Uterus (tissue), 4 donors: ENCODE results near the gene ITGA6. TPM values are rescaled to one million over a fixed set of nuclear protein-coding genes. Genes with fewer than 3 reads are reported as not detected.

Source experiments
- DNase-seq, 2 donors: peaks; one replicate each; pipeline ENCODE4 v3.0.0-alpha.2; 2019 to 2020
- H3K27ac ChIP-seq, 2 donors: fragments of 200-600 bp; sonication (generic); 1 replicate in 1 of 2; 2 replicates in 1 of 2; pipeline ENCODE4 v1.5.1; 2016 to 2018
- H3K27me3 ChIP-seq, 2 donors: fragments of 200-600 bp; sonication (generic); one replicate each; pipeline ENCODE4 v1.5.1; 2018 to 2019; ENCODE audit warnings: control low read depth in 1 of 2
- H3K36me3 ChIP-seq, 2 donors: fragments of 200-600 bp; sonication (generic); one replicate each; pipeline ENCODE4 v1.5.1; 2019; ENCODE audit warnings: control low read depth in 1 of 2
- H3K4me1 ChIP-seq, 2 donors: fragments of 200-600 bp; sonication (generic); one replicate each; pipeline ENCODE4 v1.5.1; 2018 to 2019; ENCODE audit warnings: control low read depth in 1 of 2
- H3K4me3 ChIP-seq, 2 donors: fragments of 200-600 bp; sonication (generic); 1 replicate in 1 of 2; 2 replicates in 1 of 2; pipeline ENCODE4 v1.5.1; 2018 to 2019; ENCODE audit warnings: mild to moderate bottlenecking in 1 of 2
- H3K9me3 ChIP-seq, 2 donors: fragments of 200-600 bp; sonication (generic); one replicate each; pipeline ENCODE4 v1.5.1; 2019; ENCODE audit warnings: control low read depth in 1 of 2
- POLR2A ChIP-seq, 2 donors: fragments of 450-650 bp; IDR thresholded peaks; one replicate each; pipeline ENCODE4 v1.6.1; 2016; ENCODE audit warnings: antibody characterized with exemption in 2 of 2, mild to moderate bottlenecking in 1 of 2, moderate library complexity in 1 of 2
- intact Hi-C: fragments of 100-400 bp; cut with DNase I; formaldehyde crosslinking; loops from one replicate; pipeline ENCODE4 v1.15.1; 2023; ENCODE audit warnings: low total_unique reads
- total RNA-seq, 4 donors: library from RNA; depleted of rRNA in 3 of 4; stranded (reverse); fragments of >200 nt in 3 of 4; gene quantifications; one replicate each; pipeline versions ENCODE4 v1.1.0 to v1.2.4, GENCODE V29; 2014 to 2023
- TF ChIP-seq, protein P1 (sequence below), 4 experiments: fragments of 200-600 bp in 2 of 4; fragments of 450-650 bp in 2 of 4; sonication (generic) in 2 of 4; IDR thresholded peaks; one replicate each; pipeline ENCODE4 v1.5.1; 2016 to 2019; ENCODE audit warnings: antibody characterized with exemption in 4 of 4, mild to moderate bottlenecking in 2 of 4, moderate library complexity in 1 of 4
- donor health status: DM: yes; HTN: yes; CAD: no.

Gene ITGA6
- total RNA-seq, 4 donors from 2014 or later: 57.4 to 195 (median 120) TPM

GRCh38 chr2:172389685-172390339 is 37.6 kb upstream of the ITGA6 start:
- no peak for DNase-seq
- intact Hi-C loops: no loop called here
- Histone ChIP-seq H3K9me3 (no peaks in the 10 kb centered on the region), H3K36me3 (no peaks in the 10 kb centered on the region), H3K4me3 (no peak overlapping the region), H3K4me1 (peaks cover 5 to 12% of the 10 kb centered on the region in 2 donors), H3K27me3 (no peaks in the 10 kb centered on the region), H3K27ac (no peak overlapping the region)
- TF ChIP-seq, protein P1, sequence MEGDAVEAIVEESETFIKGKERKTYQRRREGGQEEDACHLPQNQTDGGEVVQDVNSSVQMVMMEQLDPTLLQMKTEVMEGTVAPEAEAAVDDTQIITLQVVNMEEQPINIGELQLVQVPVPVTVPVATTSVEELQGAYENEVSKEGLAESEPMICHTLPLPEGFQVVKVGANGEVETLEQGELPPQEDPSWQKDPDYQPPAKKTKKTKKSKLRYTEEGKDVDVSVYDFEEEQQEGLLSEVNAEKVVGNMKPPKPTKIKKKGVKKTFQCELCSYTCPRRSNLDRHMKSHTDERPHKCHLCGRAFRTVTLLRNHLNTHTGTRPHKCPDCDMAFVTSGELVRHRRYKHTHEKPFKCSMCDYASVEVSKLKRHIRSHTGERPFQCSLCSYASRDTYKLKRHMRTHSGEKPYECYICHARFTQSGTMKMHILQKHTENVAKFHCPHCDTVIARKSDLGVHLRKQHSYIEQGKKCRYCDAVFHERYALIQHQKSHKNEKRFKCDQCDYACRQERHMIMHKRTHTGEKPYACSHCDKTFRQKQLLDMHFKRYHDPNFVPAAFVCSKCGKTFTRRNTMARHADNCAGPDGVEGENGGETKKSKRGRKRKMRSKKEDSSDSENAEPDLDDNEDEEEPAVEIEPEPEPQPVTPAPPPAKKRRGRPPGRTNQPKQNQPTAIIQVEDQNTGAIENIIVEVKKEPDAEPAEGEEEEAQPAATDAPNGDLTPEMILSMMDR (IDR thresholded peaks at IDR 0.05): no peak
- TF ChIP-seq POLR2A (IDR thresholded peaks at IDR 0.05): no peak

DNA sequence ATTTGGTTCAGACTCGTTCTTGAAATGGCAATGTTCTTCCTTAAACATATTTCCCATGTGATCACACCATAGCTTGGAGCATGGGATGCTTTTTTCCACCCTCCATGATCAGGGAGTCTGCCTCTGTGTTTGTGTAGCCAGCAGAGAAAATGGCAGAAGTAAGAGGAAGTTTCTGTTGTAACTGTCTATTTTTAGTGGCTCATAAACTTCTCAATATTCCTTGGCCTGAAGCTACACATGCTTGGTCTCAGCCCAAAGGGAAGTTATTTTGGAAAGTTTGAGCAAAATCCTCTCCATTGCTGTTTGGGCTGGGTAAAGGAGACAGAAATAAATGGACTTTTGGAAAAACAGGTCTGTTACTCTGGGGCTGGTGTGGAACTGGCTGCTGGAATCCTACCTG is 33.4 kb upstream of the ITGA6 start:
- Histone ChIP-seq H3K27ac (peak overlapping the region; percentile 68 to 79), H3K36me3 (no peaks in the 10 kb centered on the region), H3K9me3 (no peaks in the 10 kb centered on the region), H3K4me1 (peaks cover 5 to 21% of the 10 kb centered on the region in 2 donors), H3K4me3 (no peak overlapping the region), H3K27me3 (no peaks in the 10 kb centered on the region)
- DNase-seq: no peak
- intact Hi-C loops: no loop called here
- TF ChIP-seq POLR2A (IDR thresholded peaks at IDR 0.05): no peak
- TF ChIP-seq, protein P1 (IDR thresholded peaks at IDR 0.05): no peak

DNA sequence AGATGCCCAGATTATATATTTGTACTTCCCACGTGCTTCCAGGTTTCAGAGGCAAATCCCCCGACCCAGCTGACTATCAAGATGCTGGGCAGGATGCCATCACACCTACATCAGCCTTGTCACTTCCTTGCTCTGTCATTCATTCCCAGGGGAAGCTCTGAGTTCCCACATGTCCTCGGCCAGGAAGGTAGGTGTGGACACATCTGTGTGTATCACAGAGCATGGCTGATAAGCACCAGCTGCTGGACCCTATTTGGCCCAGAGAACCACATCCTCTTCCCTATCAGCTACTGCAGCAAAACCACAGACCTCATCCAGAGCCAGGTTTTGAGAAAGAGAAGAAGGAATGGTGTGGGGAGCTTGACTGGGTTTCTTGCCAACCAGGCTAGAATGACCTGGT is 31.9 kb upstream of the ITGA6 start:
- TF ChIP-seq, protein P1 (IDR thresholded peaks at IDR 0.05): no peak
- TF ChIP-seq POLR2A (IDR thresholded peaks at IDR 0.05): no peak
- Histone ChIP-seq H3K36me3 (no peaks in the 10 kb centered on the region), H3K4me3 (no peak overlapping the region), H3K27ac (peak overlapping the region; percentile 69), H3K27me3 (no peaks in the 10 kb centered on the region), H3K4me1 (peaks cover 5 to 21% of the 10 kb centered on the region in 2 donors), H3K9me3 (no peaks in the 10 kb centered on the region)
- no peak for DNase-seq
- intact Hi-C loops: no loop called here

DNA sequence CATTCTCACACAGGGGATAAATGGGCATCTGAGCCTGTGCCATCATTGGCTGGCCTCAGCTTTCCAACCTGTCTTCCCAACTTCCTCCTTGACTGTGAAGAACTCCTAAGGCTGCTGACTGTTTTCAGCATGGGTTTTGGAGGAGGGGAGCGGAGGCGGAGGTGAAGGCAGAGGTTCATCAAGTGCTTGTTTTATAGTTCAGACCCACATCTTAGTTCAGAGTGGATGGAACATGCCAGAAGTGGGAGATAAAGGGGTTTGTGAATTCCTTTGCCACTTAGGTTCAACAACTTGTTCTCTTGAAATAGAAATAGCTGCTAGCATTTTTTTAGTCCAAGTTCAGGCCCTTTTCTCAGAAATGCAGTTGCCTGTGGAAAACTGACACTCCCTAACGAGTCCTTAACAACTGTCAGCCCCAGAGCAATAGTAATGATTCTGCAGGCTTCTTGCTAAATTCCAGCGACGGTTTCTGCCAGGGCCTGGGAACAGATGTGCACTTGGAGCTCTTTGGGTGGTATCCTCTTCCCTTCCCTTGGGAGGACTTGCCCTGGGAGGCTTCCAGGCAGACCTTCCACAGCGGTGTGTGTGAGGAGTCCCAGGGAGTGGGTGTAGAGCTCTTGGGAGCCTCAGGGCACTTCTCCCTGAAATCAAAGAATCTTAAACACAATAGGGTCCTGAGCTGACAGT is 30.1 kb upstream of the ITGA6 start:
- Histone ChIP-seq H3K27me3 (no peaks in the 10 kb centered on the region), H3K4me1 (peaks cover 5 to 21% of the 10 kb centered on the region in 2 donors), H3K4me3 (no peak overlapping the region), H3K36me3 (no peaks in the 10 kb centered on the region), H3K27ac (peak overlapping the region; percentile 69), H3K9me3 (no peaks in the 10 kb centered on the region)
- peak in 1 of 2 donors; percentile 50 for DNase-seq
- intact Hi-C loops: no loop called here
- TF ChIP-seq, protein P1 (IDR thresholded peaks at IDR 0.05): no peak
- TF ChIP-seq POLR2A (IDR thresholded peaks at IDR 0.05): no peak

- H3K27me3 ChIP-seq: no peaks in the 10 kb centered on the region
- H3K27ac ChIP-seq: peak overlapping the region; percentile 69
- H3K9me3 ChIP-seq: no peaks in the 10 kb centered on the region
- DNase-seq: no peak
- TF ChIP-seq, protein P1 (IDR thresholded peaks at IDR 0.05): peak in 3 of 4 experiments; percentile 4 to 7 (median 5)
- TF ChIP-seq POLR2A (IDR thresholded peaks at IDR 0.05): no peak
- no peaks in the 10 kb centered on the region for H3K36me3 ChIP-seq
- peaks cover 2 to 20% of the 10 kb centered on the region in 2 donors for H3K4me1 ChIP-seq
- intact Hi-C loops: no loop called here
- no peak overlapping the region for H3K4me3 ChIP-seq
Measured at GRCh38 chr2:172398440-172398839, 28.9 kb upstream of the ITGA6 start.
